GM18526 (cell line): ENCODE results near the gene ZMYND10.

Experiments used
- POLR2A ChIP-seq: IDR thresholded peaks from 3 replicates; pipeline ENCODE4 v1.6.1; 2011; ENCODE audit not compliant: insufficient read length; ENCODE audit errors: extremely low read depth

ZMYND10 gene

GRCh38 chr3:50314342-50314741 lies 31.2 kb downstream of the ZMYND10 start:
- TF ChIP-seq POLR2A, result no peak

GRCh38 chr3:50304601-50305000 lies 40.9 kb downstream of the ZMYND10 start:
- no peak for TF ChIP-seq POLR2A

GRCh38 chr3:50303013-50303815 lies 42.3 kb downstream of the ZMYND10 start, which contains the start of gene HYAL1:
Gene HYAL1, minus strand, starts transcription at chr3:50303574. Its CDS starts 618 bp downstream, at chr3:50302956.
- no peak for TF ChIP-seq POLR2A

- no peak for TF ChIP-seq POLR2A
Measured at GRCh38 chr3:50302095-50303012, 43.2 kb downstream of the ZMYND10 start.

- no peak for TF ChIP-seq POLR2A
Measured at GRCh38 chr3:50300681-50301254, 44.8 kb downstream of the ZMYND10 start.

GRCh38 chr3:50299929-50300680 lies 45.4 kb downstream of the ZMYND10 start:
- no peak for TF ChIP-seq POLR2A

GRCh38 chr3:50299638-50299928 lies 45.9 kb downstream of the ZMYND10 start:
- TF ChIP-seq POLR2A, result no peak

- TF ChIP-seq POLR2A, result peak; percentile 79
Measured at GRCh38 chr3:50298836-50299637, 46.5 kb downstream of the ZMYND10 start, which contains the start of the genes HYAL3 and NAA80. Gene HYAL3, minus strand, starts transcription at chr3:50299405. Its CDS starts 3,803 bp downstream, at chr3:50295602. Gene NAA80, minus strand, starts transcription at chr3:50299405. Its CDS starts 1,942 bp downstream, at chr3:50297463.

- no peak for TF ChIP-seq POLR2A
Measured at GRCh38 chr3:50297896-50298725, 47.4 kb downstream of the ZMYND10 start.

GRCh38 chr3:50297384-50297775 lies 48.2 kb downstream of the ZMYND10 start:
- TF ChIP-seq POLR2A, result no peak

- no peak for TF ChIP-seq POLR2A
Measured at GRCh38 chr3:50296721-50297383, 48.7 kb downstream of the ZMYND10 start.

GRCh38 chr3:50295553-50296431 lies 49.7 kb downstream of the ZMYND10 start:
- no peak for TF ChIP-seq POLR2A
